Measurements from ENCODE around the gene DECR2.
A peak's percentile ranks its signal among the peaks of the same experiment; 100 is the strongest.
"Not testable (repeated sequence)": the region's sequence is repeated elsewhere in the genome, so short reads cannot be mapped to it uniquely, and the experiment has no call there.

Gene DECR2

DNA sequence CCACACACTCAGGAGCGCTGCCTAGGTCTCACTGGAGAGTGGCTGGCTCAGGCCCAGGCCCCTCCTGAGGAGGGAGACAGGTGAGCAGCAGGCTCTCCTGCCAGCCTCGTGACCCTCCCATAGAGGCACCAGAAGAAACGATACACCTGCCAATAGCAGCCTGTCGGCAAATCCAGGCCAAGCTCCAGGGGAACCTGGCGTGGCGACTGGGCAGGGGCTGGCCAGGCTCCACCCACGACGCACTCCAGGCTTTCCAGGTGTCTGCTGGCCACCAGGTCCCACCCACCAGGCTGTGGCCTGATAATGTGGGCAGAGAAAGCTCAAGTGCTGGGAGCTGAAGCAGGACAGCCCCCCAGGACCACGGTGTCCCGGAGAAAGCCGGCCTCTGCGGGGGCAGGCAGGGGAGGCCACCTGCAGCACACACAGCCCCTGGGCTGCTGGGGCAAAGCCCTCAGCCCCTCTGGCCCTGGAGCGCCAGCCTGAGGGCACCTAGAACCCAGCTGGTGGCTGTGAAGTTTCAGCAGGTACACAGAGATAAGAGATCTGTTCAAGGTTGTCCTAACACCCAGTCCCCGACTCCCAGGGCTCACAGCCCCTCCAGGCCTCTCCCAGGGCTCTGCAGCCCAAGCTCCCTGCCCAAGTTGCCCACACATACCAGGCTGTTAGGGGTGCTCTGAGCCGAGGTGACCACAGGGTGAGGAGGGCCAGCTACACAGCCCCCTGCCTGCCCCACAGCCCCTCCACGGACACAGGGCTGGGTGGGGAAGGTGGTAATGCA lies 22.3 kb upstream of the DECR2 start:
- DNase-seq (ENCODE audit: low spot score in 2 of 2), result no peak
- H3K36me3 ChIP-seq (replicated peaks), result peaks cover 12% of the 10 kb centered on the region
- H3K4me3 ChIP-seq, result no peak overlapping the region
- no peaks in the 10 kb centered on the region for H3K9me3 ChIP-seq
- H3K27me3 ChIP-seq (ENCODE audit: low read depth), result no peaks in the 10 kb centered on the region
- in situ Hi-C loops (cut with MboI; ENCODE audit: low sequenced_read_pairs), result no loop called here
- H3K4me1 ChIP-seq, result no peaks in the 10 kb centered on the region; the same call in 1 of the 2 replicates

DNA sequence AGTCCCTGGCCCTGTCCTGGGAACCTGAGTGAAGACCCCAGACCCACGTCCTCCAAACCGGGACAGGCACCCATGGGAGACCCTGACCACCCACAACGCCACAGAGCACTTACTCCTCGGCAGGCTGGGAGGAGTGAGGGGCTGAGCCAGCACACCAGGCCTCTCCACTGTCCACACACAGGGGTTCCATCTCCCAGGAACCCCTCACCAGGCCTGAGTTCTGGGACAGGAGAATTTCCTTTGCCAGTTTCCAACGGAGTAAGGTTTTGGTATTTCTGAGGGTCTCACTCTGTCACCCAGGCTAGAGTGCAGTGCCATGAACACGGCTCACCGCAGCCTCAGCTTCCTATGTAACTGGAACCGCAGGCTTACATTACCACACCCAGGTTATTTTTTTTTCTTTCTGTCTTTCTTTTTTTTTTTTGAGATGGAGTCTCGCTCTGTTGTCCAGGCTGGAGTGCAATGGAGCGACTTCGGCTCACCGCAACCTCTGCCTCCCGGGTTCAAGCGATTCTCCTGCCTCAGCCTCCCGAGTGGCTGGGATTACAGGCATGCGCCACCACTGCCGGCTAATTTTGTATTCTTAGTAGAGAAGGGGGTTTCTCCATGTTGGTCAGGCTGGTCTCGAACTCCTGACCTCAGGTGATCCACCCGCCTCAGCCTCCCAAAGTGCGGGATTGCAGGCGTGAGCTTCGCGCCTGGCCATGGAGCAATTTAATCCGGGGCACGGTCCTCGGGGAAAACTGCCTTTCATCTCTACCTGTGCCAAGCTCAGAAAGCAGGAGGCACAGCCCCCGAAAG lies 21.5 kb upstream of the DECR2 start:
- in situ Hi-C loops (cut with MboI; ENCODE audit: low sequenced_read_pairs), result no loop called here
- H3K4me3 ChIP-seq, result peak overlapping the region; percentile 76; the same call in 1 of the 2 replicates
- peaks cover 6% of the 10 kb centered on the region; the same call in 1 of the 2 replicates for H3K36me3 ChIP-seq (replicated peaks)
- H3K4me1 ChIP-seq, result no peaks in the 10 kb centered on the region; the same call in 1 of the 2 replicates
- DNase-seq (ENCODE audit: low spot score in 2 of 2), result no peak
- no peaks in the 10 kb centered on the region for H3K9me3 ChIP-seq
- no peaks in the 10 kb centered on the region for H3K27me3 ChIP-seq (ENCODE audit: low read depth)

DNA sequence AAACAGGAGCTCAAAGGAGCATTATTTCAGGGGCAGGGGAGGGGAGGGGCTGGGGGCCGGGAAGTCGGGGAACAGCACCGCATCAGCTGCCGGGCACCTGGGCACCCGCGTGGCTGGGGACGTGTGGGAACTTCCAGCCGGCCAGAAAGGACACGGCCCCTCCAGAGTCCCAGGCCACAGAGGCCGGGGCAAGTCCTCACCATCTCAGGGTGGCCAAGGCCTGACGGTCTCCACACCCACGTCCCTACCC lies 21.0 kb upstream of the DECR2 start:
- no peaks in the 10 kb centered on the region for H3K9me3 ChIP-seq
- no peaks in the 10 kb centered on the region; the same call in 1 of the 2 replicates for H3K4me1 ChIP-seq
- no peak for DNase-seq (ENCODE audit: low spot score in 2 of 2)
- H3K27me3 ChIP-seq (ENCODE audit: low read depth), result no peaks in the 10 kb centered on the region
- H3K4me3 ChIP-seq, result peak overlapping the region; percentile 76
- H3K36me3 ChIP-seq (replicated peaks), result 0 out of 2 replicates have a peak, but pooled peaks cover 6% of the 10 kb centered on the region
- in situ Hi-C loops (cut with MboI; ENCODE audit: low sequenced_read_pairs), result no loop called here

DNA sequence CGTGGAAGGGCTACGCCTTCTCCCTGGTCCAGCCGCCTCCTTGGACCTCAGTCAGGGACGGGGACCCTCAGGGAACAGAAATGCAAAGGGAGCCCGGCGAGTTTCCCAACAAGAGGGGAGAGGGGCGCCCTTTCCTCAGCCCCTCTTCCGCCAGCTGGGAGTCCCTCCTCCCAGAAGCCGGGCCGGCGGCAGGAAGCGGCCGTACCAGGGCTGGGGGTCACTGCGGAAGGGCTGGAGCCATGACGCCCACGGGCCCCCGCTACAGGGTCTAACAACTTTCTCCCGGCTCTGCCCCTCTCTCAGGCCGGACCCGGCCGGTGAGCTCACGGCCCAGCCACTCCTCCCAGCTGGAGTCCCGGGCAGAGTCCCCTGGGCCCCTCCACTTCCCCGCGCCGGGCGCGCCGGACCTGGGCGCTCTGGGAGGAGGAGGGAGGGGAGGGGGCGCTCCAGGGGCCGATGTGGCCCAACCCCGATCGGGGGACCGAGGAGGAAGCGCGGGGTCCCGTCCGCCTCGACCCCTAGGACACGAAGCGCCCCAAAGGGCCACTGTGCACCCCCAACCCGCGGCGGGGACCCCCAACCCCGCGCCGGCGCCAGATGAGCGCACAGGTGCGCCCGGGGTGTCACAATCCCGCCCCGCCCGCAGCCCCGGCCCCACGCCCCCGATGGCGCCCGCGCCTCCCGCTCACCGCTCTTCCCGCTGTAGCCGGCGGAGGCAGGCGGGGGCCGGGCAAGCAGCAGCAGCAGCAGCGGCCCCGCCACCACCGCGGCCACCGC lies 20.5 kb upstream of the DECR2 start:
- in situ Hi-C loops (cut with MboI; ENCODE audit: low sequenced_read_pairs), result no loop called here
- Histone ChIP-seq H3K4me3 (peak overlapping the region; percentile 76), H3K4me1 (no peaks in the 10 kb centered on the region; the same call in 1 of the 2 replicates), H3K27me3 (ENCODE audit: low read depth) (no peaks in the 10 kb centered on the region), H3K36me3 (replicated peaks) (0 out of 2 replicates have a peak, but pooled peaks cover 6% of the 10 kb centered on the region), H3K9me3 (no peaks in the 10 kb centered on the region)
- peak in 1 of 2 experiments; percentile 56 for DNase-seq (ENCODE audit: low spot score in 2 of 2)

DNA sequence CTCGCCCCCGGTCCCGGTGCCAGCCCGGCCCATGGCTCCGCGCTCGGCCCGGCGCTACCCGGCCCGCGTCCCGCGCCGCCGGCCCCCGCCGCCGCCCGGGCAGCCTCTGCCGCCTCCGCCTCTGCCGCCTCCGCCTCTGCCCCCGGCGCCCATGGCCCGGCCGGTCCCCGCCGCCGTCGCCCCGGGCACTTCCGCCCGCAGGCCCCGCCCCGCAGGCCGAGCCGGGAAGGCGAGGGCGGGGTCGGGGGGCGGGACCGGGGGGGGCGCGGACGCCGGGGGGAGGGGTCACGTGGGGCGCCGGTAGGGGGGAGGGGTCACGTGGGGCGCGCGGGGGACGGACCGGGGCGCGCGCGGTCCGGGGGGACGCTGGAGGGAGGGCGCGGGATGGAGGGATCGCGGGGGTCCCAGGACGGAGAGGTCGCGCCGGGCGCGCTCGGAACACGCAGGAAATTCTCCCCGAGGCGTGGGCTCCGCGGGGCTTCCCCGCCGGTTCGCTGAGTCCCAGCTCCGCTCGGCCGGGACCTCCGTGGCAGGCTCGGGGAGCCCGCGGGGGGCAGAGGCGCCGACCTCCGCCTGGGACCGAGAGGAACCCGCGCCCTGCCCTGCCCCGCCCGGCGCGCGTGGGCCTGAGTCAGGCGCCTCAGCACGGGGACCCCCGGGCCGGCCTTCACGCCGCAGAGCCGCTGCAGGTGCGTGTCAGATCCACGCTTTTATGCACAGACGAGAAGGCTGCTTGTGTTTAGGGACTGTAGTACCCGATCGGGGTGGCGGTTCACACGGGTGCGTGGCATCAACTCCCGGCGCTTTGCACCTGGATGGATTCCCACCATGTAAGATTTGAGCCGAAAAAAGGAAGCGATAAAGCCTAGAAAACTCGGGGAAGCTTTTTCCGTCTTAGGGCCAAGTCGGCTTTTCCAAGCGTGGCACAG lies 19.6 kb upstream of the DECR2 start, which contains the start of gene PGAP6:
Gene PGAP6, minus strand, starts transcription at position 190 of the 929 bp plus-strand sequence. Its CDS starts 157 bp downstream, at position 33.
- H3K9me3 ChIP-seq, result no peaks in the 10 kb centered on the region
- DNase-seq (ENCODE audit: low spot score in 2 of 2), result peak in 1 of 2 experiments; percentile 78
- 0 out of 2 replicates have a peak, but pooled peaks cover under 1% of the 10 kb centered on the region for H3K36me3 ChIP-seq (replicated peaks)

DNA sequence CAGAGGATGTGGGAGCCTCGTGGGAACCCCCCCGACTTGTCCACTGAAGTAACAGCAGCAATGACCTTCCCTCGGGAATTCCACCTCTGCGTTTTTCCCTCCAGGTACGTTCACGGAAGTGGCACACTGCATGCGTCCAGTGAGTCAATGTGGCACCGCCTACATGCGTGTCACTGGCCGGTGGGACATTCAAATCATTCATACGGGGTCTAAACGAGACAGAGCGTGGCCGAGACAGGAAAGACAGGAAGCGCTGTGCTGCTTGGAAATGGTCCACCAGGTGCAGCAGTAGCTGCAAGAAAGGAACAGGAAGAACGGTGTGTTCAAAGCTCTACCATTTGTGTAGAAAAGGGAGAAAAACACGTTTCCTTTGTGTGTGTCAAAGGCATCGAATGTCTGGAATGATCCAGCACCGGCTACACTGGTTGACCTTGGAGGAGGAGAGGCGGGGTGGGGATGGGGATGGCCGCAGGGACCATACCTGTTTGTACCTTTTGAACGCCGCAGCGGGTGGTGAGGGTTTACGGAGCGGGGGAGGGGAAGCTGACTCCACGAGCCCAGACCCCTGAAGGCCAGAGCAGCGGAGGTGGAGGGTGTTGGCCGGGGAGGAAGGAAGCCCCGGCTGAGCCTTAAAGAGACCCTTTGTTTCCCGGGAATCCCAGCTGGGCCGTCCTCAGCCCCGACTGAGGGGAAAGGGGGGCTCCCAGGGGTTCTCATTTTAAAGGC lies 18.2 kb upstream of the DECR2 start:
- no peaks in the 10 kb centered on the region; the same call in 1 of the 2 replicates for H3K4me1 ChIP-seq
- H3K9me3 ChIP-seq, result no peaks in the 10 kb centered on the region
- in situ Hi-C loops (cut with MboI; ENCODE audit: low sequenced_read_pairs), result no loop called here
- H3K4me3 ChIP-seq, result peak overlapping the region; percentile 50; the same call in 1 of the 2 replicates
- H3K27me3 ChIP-seq (ENCODE audit: low read depth), result no peaks in the 10 kb centered on the region
- no peak for DNase-seq (ENCODE audit: low spot score in 2 of 2)
- no peaks in the 10 kb centered on the region for H3K36me3 ChIP-seq (replicated peaks)

More for the DNA sequence above, 19.6 kb upstream of the DECR2 start, which contains the start of gene PGAP6:
- H3K4me1 ChIP-seq, result no peaks in the 10 kb centered on the region; the same call in 1 of the 2 replicates
- no peaks in the 10 kb centered on the region for H3K27me3 ChIP-seq (ENCODE audit: low read depth)
- peak within 1 kb of the TSS; percentile 76 for H3K4me3 ChIP-seq
- in situ Hi-C loops (cut with MboI; ENCODE audit: low sequenced_read_pairs), result no loop called here

DNA sequence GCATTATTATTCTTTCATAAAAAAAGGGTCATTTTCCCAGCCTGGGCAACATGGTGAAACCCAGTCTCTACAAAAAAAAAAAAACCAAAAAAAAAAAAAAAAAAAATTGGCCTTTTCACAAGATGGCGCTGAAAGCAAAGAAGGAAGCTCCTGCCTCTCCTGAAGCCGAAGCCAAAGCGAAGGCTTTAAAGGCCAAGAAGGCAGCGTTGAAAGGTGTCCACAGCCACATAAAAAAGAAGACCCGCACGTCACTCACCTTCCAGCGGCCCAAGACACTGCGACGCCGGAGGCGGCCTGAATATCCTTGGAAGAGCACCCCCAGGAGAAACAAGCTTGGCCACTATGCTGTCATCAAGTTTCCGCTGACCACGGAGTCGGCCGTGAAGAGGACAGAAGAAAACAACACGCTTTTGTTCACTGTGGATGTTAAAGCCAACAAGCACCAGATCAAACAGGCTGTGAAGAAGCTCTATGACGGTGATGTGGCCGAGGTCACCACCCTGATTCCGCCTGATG lies 15.0 kb upstream of the DECR2 start:
- H3K36me3 ChIP-seq (replicated peaks), result no peaks in the 10 kb centered on the region
- no peaks in the 10 kb centered on the region for H3K27me3 ChIP-seq (ENCODE audit: low read depth)
- peaks cover 4% of the 10 kb centered on the region; the same call in 1 of the 2 replicates for H3K4me1 ChIP-seq
- in situ Hi-C loops (cut with MboI; ENCODE audit: low sequenced_read_pairs), result no loop called here
- no peaks in the 10 kb centered on the region for H3K9me3 ChIP-seq
- no peak overlapping the region for H3K4me3 ChIP-seq
- no peak for DNase-seq (ENCODE audit: low spot score in 2 of 2)

DNA sequence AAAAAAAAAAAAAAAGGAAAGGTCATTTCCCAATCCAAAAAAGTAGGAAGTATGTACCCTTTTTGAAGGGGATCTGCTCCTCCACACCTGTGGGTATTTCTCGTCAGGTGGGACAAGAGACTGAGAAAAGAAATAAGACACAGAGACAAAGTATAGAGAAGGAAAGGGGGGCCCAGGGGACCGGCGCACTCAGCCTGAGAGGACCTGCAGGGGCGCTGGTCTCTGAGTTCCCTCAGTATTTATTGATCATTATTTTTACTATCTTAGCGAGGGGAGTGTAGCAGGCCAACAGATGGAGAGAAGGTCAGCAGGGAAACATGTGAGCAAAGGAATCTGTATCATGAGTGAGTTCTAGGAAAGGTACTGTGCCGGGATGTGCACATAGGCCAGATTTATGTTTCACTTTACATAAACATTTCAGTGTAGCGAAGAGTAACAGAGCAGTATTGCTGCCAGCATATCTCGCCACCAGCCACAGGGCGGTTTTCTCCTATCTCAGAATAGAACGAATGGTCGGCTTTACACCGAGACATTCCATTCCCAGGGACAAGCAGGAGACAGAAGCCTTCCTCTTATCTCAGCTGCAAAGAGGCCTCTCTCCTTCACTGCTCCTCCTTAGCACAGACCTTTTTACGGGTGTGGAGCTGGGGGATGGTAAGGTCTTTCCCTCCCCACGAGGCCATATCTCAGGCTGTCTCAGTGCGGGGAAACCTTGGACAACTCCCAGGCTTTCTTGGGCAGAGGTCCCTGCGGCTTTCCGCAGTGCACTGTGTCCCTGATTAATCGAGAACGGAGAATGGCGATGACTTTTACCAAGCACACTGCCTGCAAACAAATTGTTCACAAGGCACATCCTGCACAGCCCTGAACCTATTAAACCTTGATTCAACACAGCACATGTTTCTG lies 13.7 kb upstream of the DECR2 start:
- H3K4me1 ChIP-seq; H3K4me3 ChIP-seq; DNase-seq (ENCODE audit: low spot score in 2 of 2); H3K27me3 ChIP-seq (ENCODE audit: low read depth); in situ Hi-C loops (cut with MboI; ENCODE audit: low sequenced_read_pairs); H3K36me3 ChIP-seq (replicated peaks); H3K9me3 ChIP-seq: not testable (repeated sequence)

DNA sequence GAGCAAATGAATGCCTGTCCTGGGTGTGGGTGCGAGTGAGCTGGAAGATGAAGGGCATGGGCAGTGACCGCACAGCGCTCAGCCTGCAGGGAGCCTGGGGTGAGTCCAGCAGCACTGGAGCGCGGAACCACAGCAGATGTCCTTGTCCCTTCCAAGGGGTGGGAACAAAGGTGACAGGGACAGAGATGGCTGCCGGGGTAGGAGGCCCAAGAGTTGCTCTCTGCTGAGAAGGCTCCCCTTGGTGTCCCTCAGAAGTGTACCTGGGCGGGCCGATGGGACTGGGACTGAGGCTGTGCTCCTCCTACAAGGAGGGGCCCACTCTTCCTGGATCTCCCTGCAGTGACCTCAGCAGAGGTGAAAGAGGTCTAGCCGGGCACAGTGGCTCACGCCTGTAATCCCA lies 12.3 kb upstream of the DECR2 start:
- no peak for DNase-seq (ENCODE audit: low spot score in 2 of 2)
- no peak overlapping the region for H3K4me3 ChIP-seq
- in situ Hi-C loops (cut with MboI; ENCODE audit: low sequenced_read_pairs), result no loop called here
- peaks cover 4% of the 10 kb centered on the region; the same call in 1 of the 2 replicates for H3K9me3 ChIP-seq
- peaks cover 4% of the 10 kb centered on the region; the same call in 1 of the 2 replicates for H3K4me1 ChIP-seq
- no peaks in the 10 kb centered on the region for H3K36me3 ChIP-seq (replicated peaks)
- no peaks in the 10 kb centered on the region for H3K27me3 ChIP-seq (ENCODE audit: low read depth)

DNA sequence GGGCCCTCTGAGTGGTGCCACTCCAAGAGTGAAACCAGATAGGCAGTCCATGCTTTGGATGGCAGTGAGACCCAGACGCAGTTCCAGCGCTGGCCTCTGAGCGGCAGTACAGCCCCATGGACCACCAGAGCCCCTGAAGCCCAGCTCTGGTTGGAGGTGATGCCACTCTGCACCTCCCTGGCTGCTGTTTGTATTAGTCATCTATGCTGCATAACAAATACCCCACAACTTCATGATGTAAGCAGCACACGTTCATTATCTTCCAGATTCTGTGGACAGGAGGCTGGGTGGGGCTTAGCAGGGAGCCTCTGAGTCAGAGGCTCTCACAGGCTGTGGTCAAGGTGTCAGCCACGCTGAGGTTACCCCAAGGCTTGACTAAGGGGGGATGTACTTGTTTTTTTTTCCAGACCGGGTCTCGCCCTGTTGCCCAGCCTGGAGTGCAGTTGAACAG lies 9.8 kb upstream of the DECR2 start:
- Histone ChIP-seq H3K36me3 (replicated peaks) (no peaks in the 10 kb centered on the region), H3K4me3 (no peak overlapping the region), H3K9me3 (peaks cover 4% of the 10 kb centered on the region; the same call in 1 of the 2 replicates), H3K27me3 (ENCODE audit: low read depth) (no peaks in the 10 kb centered on the region), H3K4me1 (peaks cover 15% of the 10 kb centered on the region)
- in situ Hi-C loops (cut with MboI; ENCODE audit: low sequenced_read_pairs), result no loop called here
- DNase-seq (ENCODE audit: low spot score in 2 of 2), result peak; percentile 29 to 83

DNA sequence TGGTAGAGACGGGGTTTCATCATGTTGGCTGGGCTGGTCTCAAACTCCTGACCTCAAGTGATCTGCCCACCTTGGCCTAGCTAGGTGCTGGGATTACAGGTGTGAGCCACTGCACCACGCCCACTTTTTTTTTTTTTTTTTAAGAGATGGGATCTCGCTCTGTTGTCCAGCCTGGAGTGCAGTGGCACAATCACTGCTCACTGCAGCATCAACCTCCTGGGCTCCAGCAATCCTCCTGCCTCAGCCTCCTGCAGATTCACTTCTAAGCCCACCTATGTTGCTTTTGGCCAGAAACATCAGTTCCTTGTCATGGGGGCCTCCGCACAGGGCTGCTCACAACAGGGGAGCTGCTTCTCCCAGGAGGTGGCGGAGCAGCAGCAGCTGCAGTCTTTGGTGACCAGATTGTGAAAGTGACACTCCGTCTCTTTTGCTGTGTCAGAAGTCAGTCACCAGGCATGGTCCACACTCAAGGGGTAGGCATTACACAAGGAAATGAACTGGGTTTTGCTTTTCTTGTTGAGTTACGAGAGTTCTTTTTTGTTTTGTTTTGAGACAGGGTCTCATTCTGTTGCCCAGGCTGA lies 9.1 kb upstream of the DECR2 start:
- H3K9me3 ChIP-seq, result peaks cover 4% of the 10 kb centered on the region; the same call in 1 of the 2 replicates
- DNase-seq (ENCODE audit: low spot score in 2 of 2), result no peak
- in situ Hi-C loops (cut with MboI; ENCODE audit: low sequenced_read_pairs), result no loop called here
- H3K36me3 ChIP-seq (replicated peaks), result no peaks in the 10 kb centered on the region
- no peaks in the 10 kb centered on the region for H3K27me3 ChIP-seq (ENCODE audit: low read depth)
- peaks cover 15% of the 10 kb centered on the region for H3K4me1 ChIP-seq
- H3K4me3 ChIP-seq, result no peak overlapping the region
